GM18502 (cell line): ENCODE data around the gene PA2G4.

ENCODE experiments used
- ATAC-seq: cut with Tn5 transposase; IDR thresholded peaks from one replicate; pipeline ENCODE4 v1.9.1; 2021; ENCODE audit warnings: mild to moderate bottlenecking; ENCODE audit not compliant: unreplicated experiment, poor library complexity

Gene PA2G4

GRCh38 chr12:56162468-56163290 lies 58.3 kb downstream of the PA2G4 start:
- ATAC-seq: no peak
